ENCODE results near the gene GNG7. TPM values are rescaled to one million over a fixed set of nuclear protein-coding genes. Genes with fewer than 3 reads are reported as not detected.
"Not testable (repeated sequence)": the region's sequence is repeated elsewhere in the genome, so short reads cannot be mapped to it uniquely, and the experiment has no call there.

The GNG7 gene
- total RNA-seq, 4 donors from 2014 or later = 4.7 to 15.6 (median 9.2) TPM

GRCh38 chr19:2676823-2677222 lies 25.7 kb downstream of the GNG7 start:
- Histone ChIP-seq H3K4me3 (no peak overlapping the region), H3K4me1 (peaks cover 0 to 35% (median 0%) of the 10 kb centered on the region in 3 donors), H3K27ac (peak overlapping the region in 3 of 4 donors; percentile 79 to 86 (median 83)), H3K27me3 (no peaks in the 10 kb centered on the region), H3K36me3 (peaks cover 0 to 7% of the 10 kb centered on the region in 2 donors), H3K9me3 (no peaks in the 10 kb centered on the region)
- no peak for ATAC-seq
- TF ChIP-seq EP300 (IDR thresholded peaks at IDR 0.05) = no peak
- no peak for TF ChIP-seq POLR2AphosphoS5 (IDR thresholded peaks at IDR 0.05)
- TF ChIP-seq CTCF (IDR thresholded peaks at IDR 0.05) = no peak
- no peak for TF ChIP-seq POLR2A (IDR thresholded peaks at IDR 0.05)
- 26 to 28% methylated on average over 2 to 7 of the region's 12 CpGs for WGBS, 2 donors (ENCODE audit: low coverage in 1 of 2)

GRCh38 chr19:2675892-2676291 lies 26.6 kb downstream of the GNG7 start:
- H3K27ac ChIP-seq = peak overlapping the region in 3 of 4 donors; percentile 79 to 86 (median 83)
- no peaks in the 10 kb centered on the region for H3K9me3 ChIP-seq
- H3K36me3 ChIP-seq = no peaks in the 10 kb centered on the region
- TF ChIP-seq CTCF (IDR thresholded peaks at IDR 0.05) (no peak), EP300 (IDR thresholded peaks at IDR 0.05) (no peak), POLR2AphosphoS5 (IDR thresholded peaks at IDR 0.05) (no peak), POLR2A (IDR thresholded peaks at IDR 0.05) (no peak)
- H3K27me3 ChIP-seq = no peaks in the 10 kb centered on the region
- H3K4me1 ChIP-seq = peaks cover 0 to 35% (median 0%) of the 10 kb centered on the region in 3 donors
- H3K4me3 ChIP-seq = no peak overlapping the region
- ATAC-seq = no peak
- WGBS, 2 donors (ENCODE audit: low coverage in 1 of 2) = 33% methylated on average over 10 of the region's 11 CpGs; no CpG with 5 or more reads in 1 of the 2 donors

- no peak overlapping the region for H3K4me3 ChIP-seq
- ATAC-seq = no peak
- H3K9me3 ChIP-seq = no peaks in the 10 kb centered on the region
- H3K27ac ChIP-seq = no peak overlapping the region
- H3K4me1 ChIP-seq = peaks cover 0 to 10% (median 0%) of the 10 kb centered on the region in 3 donors
- no peaks in the 10 kb centered on the region for H3K27me3 ChIP-seq
- H3K36me3 ChIP-seq = no peaks in the 10 kb centered on the region
- no CpG with 5 or more reads among the region's 16 CpGs for WGBS, 2 donors (ENCODE audit: low coverage in 1 of 2)
- TF ChIP-seq EP300 (IDR thresholded peaks at IDR 0.05) = no peak
- no peak for TF ChIP-seq POLR2AphosphoS5 (IDR thresholded peaks at IDR 0.05)
- no peak for TF ChIP-seq POLR2A (IDR thresholded peaks at IDR 0.05)
- no peak for TF ChIP-seq CTCF (IDR thresholded peaks at IDR 0.05)
These were observed 32.3 kb downstream of the GNG7 start for GRCh38 chr19:2670217-2670616.

GRCh38 chr19:2668175-2668763 lies 34.2 kb downstream of the GNG7 start:
- H3K27me3 ChIP-seq = no peaks in the 10 kb centered on the region
- H3K4me3 ChIP-seq = no peak overlapping the region
- no peaks in the 10 kb centered on the region for H3K9me3 ChIP-seq
- H3K27ac ChIP-seq = no peak overlapping the region
- no peak for TF ChIP-seq POLR2AphosphoS5 (IDR thresholded peaks at IDR 0.05)
- TF ChIP-seq POLR2A (IDR thresholded peaks at IDR 0.05) = no peak
- no peak for TF ChIP-seq CTCF (IDR thresholded peaks at IDR 0.05)
- no peak for TF ChIP-seq EP300 (IDR thresholded peaks at IDR 0.05)
- 66% methylated on average over 13 of the region's 15 CpGs; no CpG with 5 or more reads in 1 of the 2 donors for WGBS, 2 donors (ENCODE audit: low coverage in 1 of 2)
- no peaks in the 10 kb centered on the region for H3K36me3 ChIP-seq
- H3K4me1 ChIP-seq = no peaks in the 10 kb centered on the region
- ATAC-seq = no peak

GRCh38 chr19:2667349-2667748 lies 35.1 kb downstream of the GNG7 start:
- not testable (repeated sequence) for H3K27me3 ChIP-seq, H3K9me3 ChIP-seq, H3K4me1 ChIP-seq, ATAC-seq, H3K4me3 ChIP-seq, H3K27ac ChIP-seq, H3K36me3 ChIP-seq
- WGBS, 2 donors (ENCODE audit: low coverage in 1 of 2) = 89 to 92% methylated on average over 6 to 8 of the region's 10 CpGs
